GM19351 (cell line): ENCODE data around the gene MRPS22.

ENCODE experiments used
- ATAC-seq: cut with Tn5 transposase; IDR thresholded peaks from one replicate; pipeline ENCODE4 v1.9.1; 2021; ENCODE audit warnings: mild to moderate bottlenecking, moderate library complexity; ENCODE audit not compliant: unreplicated experiment

MRPS22 gene

DNA sequence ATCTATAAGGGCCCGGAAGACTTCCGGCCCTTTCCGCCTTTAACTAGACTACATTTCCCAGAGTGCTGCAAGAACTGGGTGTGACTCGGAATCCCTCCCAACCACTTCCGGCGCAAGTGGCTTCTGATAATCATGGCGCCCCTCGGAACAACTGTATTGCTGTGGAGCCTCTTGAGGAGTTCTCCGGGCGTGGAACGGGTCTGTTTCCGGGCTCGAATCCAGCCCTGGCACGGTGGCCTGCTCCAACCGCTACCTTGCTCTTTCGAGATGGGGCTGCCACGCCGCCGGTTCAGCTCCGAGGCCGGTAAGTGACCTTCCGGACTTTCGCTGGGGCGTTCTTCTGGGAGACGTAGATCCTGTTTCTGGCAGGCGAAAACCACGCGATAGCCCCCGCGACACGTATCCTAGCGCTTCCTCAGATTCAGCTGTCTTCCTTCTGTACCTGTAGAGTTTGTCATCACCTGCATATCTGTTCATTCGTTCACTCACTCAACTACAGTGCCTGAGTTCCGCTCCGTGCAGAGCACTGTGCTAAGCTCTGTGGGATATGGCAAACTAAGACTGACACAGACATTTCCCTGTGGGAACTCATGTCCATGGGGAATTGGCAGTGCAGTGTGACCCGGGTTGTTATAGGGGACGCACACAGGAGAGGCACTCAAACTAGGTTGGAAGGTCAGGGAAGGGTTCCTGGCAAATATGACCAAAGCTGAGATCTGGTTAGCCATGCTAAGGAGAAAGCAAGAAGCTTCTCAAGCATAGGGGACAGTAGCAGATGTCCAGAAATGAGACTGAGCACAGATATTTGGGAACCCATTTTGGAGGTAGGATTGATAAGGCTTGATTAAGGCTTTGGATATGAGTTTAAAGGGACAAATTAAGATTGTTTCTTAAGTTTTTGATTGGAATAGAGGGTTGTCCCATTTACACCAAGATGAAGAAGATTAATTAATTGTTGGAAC is at the start of gene MRPS22:
Gene MRPS22, plus strand, starts transcription at position 126 of the 962 bp plus-strand sequence. Its CDS starts 7 bp downstream, at position 133.
- ATAC-seq = peak; percentile 99

DNA sequence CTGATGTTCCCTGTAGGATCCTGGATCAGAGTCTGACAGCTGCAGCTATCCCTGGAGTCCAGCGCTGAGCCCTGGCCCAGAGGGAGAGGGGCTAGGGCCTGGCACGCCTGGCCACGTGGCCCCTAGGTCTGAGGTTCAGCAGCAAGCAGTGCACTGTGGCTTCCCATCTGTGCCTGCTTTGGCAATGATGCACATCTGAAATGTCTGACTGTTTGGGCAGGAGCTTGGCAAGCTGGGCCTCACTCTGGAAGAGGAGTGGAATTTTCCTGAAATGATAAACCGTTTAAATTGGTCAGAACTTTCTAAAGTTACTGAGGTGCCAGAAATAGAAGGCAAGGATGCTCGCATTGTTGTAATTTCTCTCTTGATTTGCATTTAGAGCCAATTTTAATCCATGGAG is 48.8 kb upstream of the MRPS22 start:
- no peak for ATAC-seq

DNA sequence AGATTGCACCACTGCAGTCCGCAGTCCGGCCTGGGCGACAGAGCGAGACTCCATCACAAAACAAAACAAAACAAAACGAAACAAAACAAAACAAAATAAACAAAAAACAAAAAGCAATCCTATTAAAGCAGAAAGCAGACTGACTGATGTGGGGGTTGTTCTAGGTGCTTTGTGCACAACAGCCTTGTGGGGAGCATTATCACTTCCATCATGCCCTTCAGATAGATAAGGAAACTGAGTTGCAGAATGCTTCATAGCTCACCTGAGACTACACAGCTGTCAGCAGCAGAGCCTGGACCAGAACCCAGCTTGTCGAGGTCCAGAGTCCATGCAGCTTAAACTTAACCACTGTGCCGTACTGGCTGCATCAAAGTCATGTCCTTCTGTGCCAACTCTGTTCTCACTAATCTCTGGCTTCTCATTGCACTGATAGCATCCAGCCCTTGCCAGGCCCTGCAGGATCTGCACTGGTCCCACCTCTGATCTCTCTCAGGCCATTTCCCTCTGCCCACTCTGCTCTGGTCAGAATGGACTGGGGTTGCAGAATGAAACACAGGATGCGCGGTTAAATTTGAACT is 47.6 kb upstream of the MRPS22 start:
- no peak for ATAC-seq

DNA sequence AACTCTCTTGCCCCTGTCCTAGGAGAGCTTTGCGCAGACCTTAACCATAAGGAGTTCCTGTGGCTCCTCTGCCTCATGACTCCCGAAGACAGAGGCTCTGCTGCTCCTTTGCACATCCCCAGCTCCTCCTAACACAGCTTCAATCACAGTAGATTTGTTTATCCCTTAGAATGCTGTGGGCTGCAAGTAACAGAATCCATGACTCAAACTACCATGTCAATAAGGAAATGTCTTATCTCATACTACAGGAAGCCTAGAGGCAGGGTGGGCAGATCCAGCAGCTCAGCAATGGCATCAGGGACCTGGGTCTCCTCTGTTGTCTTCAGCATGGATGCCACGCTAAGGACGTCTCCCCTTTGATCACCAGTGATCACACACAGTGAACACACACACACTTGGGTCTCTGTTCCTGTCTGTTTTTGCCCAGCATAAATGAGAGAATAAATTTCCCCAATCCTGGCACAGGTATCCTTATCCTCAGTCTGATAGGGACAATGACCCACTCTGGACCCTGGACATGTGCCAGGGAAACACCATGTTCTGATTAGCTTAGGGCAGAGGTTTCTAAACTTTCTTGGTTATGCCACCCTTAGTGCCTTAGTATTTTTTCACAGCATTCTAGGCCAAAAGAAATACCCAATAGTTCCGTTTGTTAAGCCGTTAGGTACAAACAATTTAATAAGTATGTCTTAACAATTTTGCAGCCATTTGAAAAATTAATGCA is 46.1 kb upstream of the MRPS22 start:
- ATAC-seq = no peak

DNA sequence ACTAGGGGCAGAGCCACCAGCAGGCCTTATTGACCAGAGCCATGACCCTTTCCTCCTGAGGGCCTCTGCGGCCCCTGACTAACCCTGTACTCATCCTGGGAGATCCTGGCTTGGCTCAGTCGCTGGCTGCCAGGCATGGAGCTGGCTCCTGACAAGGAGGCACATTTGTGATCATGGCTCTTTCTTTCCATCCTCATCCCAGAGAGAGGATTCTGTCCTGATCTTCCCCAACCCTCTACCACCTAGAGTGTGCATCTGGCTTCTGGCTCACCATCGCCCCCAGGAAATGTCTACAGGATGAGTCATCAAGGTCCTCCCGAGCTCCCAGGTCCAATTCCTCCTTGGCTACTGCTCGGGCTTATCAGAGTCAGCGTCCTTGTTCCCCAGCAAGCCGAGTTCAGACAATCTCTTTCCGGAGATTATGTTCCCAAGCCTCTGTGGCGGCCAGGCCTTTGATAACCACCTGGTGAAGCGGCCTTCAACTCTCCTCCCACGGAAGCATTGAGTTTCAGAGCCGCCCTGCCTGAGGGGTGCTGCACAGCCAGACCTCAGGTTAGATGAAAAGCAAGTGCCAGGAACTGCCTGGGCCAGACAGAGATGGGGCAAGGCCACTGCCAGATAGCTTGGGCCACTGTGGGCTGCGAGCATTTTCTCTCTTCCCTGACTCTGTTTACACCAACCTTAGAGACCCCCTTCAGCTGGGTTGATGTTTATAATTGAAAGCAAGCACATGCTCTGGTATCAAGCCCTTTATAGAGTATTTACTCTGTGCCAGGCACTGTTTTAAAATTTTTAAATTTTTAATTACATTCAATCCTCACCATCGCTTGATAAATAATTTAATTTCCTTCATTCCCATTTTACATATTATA is 44.3 kb upstream of the MRPS22 start:
- ATAC-seq = no peak

DNA sequence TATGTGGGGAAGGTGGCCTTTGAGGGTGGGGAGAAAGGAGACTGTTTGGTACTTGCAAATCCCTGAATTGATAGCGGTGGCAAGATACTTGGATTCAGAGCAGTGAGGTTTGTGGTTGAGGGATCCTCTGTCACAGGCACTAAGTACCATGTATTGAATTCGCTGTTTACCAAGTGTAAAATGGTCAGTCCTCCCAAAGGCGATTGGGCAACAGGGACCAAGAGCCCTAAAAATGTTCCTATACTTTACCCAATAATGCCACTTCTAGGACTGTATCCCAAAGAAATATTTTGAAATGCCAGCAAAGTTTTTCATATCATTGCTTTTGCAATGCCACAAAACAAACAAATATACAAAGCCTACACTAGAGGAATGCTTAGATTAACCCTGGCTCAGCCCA is 43.4 kb upstream of the MRPS22 start:
- ATAC-seq = no peak

DNA sequence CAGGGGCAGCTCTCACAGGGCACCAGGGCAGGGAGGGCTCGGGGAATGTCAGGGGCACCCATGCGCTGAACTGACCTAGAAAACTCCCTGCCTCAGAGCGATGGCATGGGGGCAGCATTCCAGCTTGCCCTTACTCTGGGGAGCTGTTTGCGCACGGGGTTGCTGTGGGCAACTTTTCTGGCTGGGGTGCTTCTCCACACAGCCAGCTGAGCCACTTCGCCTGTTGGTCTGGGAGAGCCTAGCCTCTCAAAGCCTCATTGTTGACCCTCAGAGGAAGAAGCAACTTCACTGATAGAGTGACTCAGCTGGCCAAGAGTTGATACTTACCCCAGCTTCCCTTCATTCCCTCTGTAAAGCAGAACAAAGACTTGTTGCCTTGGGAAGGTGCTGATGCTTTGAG is 42.6 kb upstream of the MRPS22 start:
- ATAC-seq = no peak

DNA sequence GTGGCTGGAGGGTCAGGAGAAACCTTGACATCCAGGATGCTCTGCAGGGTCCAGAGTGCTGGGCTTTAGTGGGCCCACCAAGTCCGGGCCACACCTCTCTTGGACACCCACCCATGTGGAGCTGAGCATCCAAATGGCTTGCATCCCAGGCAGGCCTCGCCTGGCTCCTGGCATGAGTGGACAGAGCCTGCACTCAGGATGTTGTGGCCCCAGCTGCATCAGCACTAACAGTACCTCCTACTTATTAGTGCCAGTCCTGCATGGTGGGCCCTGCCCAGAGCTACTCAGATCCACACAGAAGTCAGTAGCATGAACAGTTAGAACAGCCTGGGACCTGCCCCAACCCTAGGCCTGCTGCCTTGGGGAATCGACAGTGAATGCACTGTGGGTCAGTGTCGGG is 42.2 kb upstream of the MRPS22 start:
- ATAC-seq = no peak

DNA sequence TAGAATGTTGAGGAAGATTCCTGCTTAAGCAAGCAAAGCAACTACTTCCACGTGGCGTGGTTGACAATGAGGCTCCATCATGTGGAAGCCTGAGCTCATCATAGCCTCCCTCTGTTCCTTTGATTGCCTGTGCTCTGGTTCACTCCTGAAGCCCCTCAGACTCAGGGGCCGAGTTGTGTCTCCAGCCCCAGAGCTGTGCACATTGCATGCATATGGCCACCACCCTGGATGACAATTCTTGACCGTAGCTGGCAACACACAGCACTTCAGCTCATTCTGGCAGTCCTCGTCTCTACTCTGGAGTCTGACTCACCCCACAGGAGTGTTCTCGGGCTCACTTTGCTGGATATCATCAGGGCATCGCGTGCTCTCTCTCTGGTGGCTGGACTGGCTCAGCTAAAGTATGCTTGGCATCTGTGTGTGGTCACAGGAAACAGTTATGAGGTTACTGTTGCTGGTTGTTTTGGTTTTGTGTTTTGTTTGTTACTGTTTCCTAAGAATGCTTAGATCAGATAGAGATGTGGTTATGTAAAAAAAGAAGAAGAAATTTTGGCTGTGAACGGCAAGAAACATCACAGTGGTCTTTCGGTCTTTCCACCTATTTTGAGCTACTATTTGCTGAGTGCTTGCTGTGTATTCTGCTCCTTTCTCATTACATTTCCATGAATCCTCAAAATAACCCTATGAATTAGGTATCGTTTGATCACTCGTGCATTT is 41.6 kb upstream of the MRPS22 start:
- no peak for ATAC-seq

DNA sequence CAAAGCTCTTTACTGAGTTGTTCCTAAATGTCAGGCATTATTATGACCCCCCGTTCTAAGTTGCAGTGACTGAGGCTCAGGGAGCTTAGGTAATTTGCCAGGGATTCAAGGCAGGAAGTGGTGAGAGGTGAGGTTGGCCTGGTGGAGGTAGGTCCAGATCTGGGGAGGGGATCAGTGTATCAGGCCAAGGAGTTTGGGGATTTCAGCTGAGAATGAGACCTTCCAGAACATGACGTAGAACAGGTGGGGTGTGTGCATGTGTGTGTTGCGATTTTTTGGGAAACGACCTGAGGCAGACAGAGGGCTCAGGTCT is 41.1 kb upstream of the MRPS22 start:
- ATAC-seq = no peak

DNA sequence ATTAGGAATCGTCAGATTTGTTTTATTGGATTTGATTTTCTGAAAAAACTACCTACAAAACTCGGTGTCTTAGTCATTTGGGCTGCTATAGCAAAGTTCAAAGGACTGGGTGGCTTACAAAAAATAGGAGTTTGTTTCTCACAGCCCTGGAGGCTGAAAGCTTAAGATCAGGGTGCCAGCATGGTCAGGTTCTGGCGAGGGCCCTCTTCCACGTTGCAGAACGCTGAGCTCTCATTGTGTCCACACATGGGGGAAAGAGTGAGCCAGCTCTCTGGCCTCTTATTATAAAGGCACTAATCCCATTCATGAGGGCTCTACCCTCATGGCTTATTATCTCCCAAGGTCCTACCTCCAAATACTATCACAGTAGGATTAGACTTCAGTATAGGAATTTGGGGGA is 40.6 kb upstream of the MRPS22 start:
- no peak for ATAC-seq

DNA sequence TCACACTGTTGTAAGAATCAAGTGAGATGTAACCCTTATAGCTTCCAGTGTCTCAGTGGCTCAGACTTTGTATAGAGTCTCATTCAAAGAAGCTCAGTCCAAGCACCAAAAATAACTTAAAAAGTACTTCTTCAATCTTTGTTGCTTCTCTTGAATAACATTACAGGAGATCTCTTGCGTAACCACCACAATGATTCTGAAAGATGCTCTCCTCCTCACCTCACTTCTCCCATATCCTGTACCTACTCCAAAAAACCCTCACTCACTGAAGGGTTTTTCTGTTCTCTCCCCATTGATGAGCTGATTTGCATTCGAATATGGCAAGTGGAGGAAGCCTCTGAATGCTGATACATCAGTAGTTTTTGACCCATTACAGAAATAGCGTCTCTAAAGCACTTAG is 39.4 kb upstream of the MRPS22 start:
- no peak for ATAC-seq

DNA sequence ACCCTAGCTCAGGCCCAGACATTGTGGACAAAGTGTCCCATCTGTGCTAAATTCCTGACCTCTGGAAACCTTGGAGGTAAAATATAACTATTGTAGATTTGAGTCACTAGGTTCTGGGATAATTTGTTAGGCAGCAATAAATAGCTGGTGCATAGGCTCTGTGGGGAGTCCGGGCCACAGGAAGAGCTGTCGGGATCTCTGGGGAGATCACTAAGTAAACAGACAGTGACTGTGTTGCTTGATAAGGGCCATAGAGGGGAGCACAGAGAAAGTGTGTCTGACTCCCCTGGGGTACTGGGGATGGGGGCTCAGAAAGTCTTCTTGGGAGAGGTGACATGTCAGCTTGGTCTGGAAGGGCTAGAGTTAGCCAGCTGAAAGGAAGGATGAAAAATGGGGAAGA is 37.7 kb upstream of the MRPS22 start:
- no peak for ATAC-seq

DNA sequence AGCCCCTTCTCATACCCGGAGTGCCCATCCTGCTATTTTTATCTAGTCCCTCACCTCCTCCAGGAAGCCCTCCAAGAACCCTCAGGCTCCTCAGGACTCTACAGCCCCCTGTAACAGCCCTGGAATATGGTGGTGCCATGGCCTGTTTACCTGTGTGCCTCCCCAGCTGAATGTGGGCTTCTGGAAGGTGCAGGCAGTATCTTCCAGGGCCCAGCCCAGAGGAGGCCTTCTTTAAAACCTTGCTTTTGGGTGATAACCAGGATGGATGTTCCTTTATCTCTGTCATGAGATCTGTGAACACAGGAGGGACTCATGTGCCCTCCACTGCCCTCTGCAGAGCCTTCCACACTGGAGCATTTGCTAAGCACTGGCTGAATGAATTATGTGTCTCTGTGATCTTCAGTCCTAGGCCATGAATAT is 36.7 kb upstream of the MRPS22 start:
- ATAC-seq = no peak

DNA sequence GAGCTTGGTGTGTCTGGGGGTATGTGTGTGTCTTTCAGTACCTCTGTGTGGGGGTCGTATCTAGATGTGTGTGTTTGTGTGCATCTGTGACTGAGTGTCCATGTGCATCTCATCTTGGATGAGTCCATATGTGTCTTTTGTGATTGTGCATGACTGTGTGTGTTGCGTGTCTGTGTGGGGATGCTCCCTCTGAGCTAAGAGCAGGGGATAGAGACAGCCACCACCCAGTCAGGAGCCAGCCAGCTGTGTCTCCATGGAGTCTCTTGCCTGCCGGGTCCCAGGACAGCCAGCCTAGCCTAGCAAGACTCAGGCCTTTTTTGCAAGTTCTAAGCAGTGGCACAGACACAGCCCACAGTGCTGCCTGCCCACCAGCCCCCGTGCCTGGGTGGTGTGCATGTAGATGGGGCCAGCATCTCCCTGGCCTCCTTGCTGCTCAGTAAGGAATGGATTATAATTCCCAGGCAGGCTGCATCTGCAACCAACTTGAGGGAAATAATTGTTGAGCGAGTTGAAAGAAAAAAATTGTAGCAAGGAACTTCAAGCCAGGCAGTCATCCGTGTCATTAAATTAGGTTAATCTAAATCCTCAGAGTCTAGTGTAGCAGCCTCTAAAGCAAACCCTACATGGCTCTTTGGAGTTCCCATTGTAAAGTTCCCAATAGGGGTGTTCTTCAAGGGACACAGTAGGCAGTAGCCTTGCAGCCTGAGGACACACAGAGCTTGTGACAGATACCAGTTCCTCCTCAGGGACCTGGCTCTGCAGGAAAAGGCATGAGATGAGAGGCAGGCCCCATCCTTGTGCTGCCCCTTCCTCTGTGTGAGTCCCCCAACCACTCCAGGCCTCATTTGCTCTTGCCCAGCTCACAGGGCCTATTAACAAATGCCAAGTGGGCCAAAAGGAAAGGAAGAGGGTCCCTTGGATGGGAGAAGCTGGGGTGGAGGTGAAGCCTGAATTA is 35.9 kb upstream of the MRPS22 start:
- no peak for ATAC-seq

DNA sequence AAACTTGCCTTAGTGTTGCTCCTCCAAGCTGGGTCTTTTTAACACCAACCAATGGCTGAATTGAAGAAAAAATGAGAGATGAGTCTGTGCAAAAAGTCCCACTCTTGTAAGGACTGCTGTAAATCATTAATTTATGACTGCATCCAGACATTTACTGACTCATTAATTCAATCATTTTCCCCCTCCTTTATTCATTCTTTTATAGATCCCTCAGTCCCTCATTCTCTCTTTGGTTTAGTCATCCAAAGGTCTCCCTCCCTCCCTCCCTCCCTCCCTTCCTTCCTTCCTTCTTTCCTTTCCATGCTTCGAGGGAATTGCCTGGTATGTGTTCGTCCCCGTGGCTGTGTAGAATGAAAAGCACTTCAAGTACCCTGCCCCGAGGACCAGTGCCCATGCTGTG is 35.3 kb upstream of the MRPS22 start:
- no peak for ATAC-seq

DNA sequence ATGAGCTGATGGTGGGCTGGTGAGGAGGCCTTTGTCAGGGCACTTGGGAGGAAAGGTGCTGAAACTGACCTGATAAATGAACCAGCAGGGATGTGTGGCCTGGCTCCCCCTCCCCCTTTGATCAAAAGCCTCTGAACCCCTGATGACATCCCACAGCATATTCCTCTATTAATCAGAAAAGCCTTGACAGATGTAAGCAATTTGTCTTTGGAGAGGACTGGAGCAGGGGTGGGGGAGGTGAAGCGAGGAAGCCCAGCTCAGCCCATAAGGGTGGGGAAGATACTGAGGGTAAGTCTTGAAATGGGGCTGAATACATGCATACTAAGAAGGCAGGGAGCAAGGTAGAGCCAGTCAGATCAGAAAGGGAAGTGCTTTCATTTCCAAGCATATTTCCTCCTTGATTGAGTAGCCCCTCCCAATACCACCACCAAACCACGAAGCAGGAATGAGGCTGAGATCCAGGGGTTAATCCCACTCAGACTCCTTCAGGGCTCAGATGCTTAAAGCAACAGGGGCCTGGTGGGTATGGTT is 34.7 kb upstream of the MRPS22 start:
- ATAC-seq = no peak

DNA sequence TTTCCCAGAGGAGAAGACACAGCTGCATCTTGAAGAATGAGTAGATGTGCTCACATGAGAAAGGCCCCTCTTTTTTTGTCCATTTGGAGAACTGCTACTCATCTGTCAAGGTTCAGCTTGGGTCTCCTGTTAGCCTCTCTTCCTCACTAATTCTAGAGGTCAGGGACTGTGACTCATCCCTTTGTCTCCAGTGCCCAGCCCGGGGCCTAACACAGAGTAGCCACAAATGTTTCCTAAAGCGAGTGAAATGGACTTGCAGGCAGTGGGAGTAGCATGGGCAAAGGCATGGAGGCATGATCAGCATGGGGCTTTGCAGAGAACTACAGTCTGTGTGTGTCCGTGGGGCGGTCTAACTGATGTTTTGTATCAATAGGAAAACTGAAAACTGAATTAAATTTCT is 33.9 kb upstream of the MRPS22 start:
- no peak for ATAC-seq

DNA sequence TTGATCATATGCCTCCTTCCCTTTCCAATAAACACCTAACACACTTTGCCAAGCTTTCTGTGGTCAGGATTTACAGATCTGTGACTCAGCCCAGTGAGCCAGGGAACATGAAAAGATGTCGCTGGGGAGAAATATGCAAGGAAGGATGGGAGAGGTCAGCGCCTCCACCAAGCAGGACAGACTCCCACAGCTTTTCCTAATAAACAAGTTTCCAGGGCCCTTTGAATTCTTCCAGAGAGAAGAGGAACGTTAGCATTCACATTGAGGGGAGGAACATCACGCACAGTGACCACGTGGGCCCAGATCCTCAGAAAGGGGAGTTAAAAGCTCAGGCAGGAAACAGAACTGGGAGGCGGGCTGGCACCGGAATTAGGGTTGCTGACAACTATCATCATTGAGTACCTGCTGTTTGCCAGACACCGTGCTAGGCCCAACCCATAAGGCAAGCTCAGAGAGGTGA is 33.3 kb upstream of the MRPS22 start:
- ATAC-seq = no peak
